ENCODE data around the gene GPS1.

GRCh38 chr17:82096709-82097183 lies 45.0 kb downstream of the GPS1 start:
- TF ChIP-seq POLR2A (IDR thresholded peaks at IDR 0.05) = no peak
- no peak for TF ChIP-seq CTCF (IDR thresholded peaks at IDR 0.05 in 8 of 11, conservative IDR thresholded peaks at IDR 0.05 in 3 of 11)

All from spleen (tissue), 7 donors.